GM23338 (cell line): Measurements from ENCODE around the gene NFRKB.

Experiments used
- CREB1 ChIP-seq: fragments of 250-450 bp; sonication (Bioruptor Pico); IDR thresholded peaks from 2 replicates; pipeline ENCODE4 v1.5.0; 2020; ENCODE audit warnings: low read depth, mild to moderate bottlenecking, moderate library complexity
- EZH2 ChIP-seq: fragments of 200-600 bp; sonication (generic); IDR thresholded peaks from one replicate; pipeline ENCODE4 v1.8.0; 2017; ENCODE audit warnings: antibody characterized with exemption, mild to moderate bottlenecking, low read depth; ENCODE audit not compliant: unreplicated experiment
- EZH2phosphoT487 ChIP-seq: fragments of 200-600 bp; sonication (generic); IDR thresholded peaks from one replicate; pipeline ENCODE4 v1.8.1; 2018; ENCODE audit warnings: antibody characterized with exemption; ENCODE audit not compliant: unreplicated experiment
- JUNB ChIP-seq: IDR thresholded peaks from one replicate; pipeline ENCODE4 v1.6.1; 2016; ENCODE audit warnings: antibody characterized with exemption; ENCODE audit not compliant: unreplicated experiment
- NANOG ChIP-seq: IDR thresholded peaks from 2 replicates; pipeline ENCODE4 v1.6.1; 2016; ENCODE audit warnings: antibody characterized with exemption, borderline replicate concordance
- POLR2AphosphoS5 ChIP-seq: IDR thresholded peaks from 2 replicates; pipeline ENCODE4 v1.6.1; 2016; ENCODE audit warnings: antibody characterized with exemption, low read depth
- ZNF114 ChIP-seq: fragments of 250-450 bp; sonication (Bioruptor Pico); IDR thresholded peaks from 2 replicates; pipeline ENCODE4 v1.5.0; 2020; ENCODE audit warnings: mild to moderate bottlenecking, moderate library complexity
- ZNF331 ChIP-seq: fragments of 250-450 bp; sonication (Bioruptor Pico); IDR thresholded peaks from 2 replicates; pipeline ENCODE4 v1.5.0; 2020; ENCODE audit warnings: low read depth, mild to moderate bottlenecking, moderate library complexity
- TF ChIP-seq, protein P1 (sequence below): IDR thresholded peaks from one replicate; pipeline ENCODE4 v1.6.1; 2018; ENCODE audit warnings: antibody characterized with exemption; ENCODE audit not compliant: unreplicated experiment
- TF ChIP-seq, protein P2 (sequence below), 2 experiments: fragments of 200-600 bp in 1 of 2; sonication (generic) in 1 of 2; conservative IDR thresholded peaks; 2 replicates each; pipeline versions ENCODE4 v1.5.1 to v1.6.1; 2016 to 2017; ENCODE audit warnings: antibody characterized with exemption in 2 of 2, low read depth in 2 of 2, mild to moderate bottlenecking in 2 of 2, moderate library complexity in 1 of 2
- TF ChIP-seq, protein P3 (sequence below): IDR thresholded peaks from 2 replicates; pipeline ENCODE4 v1.6.1; 2016; ENCODE audit warnings: antibody characterized with exemption
- TF ChIP-seq, protein P4 (sequence below): fragments of 250-450 bp; sonication (Bioruptor Pico); IDR thresholded peaks from 2 replicates; pipeline ENCODE4 v1.5.0; 2020; ENCODE audit warnings: mild to moderate bottlenecking, moderate library complexity

DNA sequence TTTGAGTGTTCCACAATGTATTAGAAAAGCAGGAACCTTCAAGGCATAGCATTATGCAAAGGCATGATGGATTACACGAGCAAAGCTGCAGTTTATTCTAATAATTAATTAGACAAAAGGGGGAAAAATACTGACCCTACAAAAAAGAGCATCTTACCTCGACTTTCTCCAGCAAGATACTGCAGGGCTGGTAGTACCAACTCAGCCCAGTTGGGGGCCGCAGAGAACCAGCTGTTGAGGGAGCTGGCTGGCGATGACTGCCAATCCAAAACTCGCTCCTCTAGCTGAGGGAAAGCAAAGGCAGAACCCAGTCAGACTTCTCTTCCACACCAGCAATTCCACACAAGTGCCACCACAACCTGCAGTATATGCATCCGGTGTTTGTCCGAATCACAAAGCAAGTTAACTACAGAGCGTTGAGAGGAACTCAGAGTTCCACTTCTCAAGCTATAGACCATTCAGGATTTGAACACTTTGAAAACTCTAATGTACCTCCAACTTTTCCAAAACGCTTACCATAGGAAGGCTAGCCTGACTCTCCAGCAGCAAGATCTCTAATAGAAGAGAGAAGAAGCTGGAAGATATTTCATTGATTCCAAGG is 13.7 kb downstream of the NFRKB start:
- TF ChIP-seq, protein P1, sequence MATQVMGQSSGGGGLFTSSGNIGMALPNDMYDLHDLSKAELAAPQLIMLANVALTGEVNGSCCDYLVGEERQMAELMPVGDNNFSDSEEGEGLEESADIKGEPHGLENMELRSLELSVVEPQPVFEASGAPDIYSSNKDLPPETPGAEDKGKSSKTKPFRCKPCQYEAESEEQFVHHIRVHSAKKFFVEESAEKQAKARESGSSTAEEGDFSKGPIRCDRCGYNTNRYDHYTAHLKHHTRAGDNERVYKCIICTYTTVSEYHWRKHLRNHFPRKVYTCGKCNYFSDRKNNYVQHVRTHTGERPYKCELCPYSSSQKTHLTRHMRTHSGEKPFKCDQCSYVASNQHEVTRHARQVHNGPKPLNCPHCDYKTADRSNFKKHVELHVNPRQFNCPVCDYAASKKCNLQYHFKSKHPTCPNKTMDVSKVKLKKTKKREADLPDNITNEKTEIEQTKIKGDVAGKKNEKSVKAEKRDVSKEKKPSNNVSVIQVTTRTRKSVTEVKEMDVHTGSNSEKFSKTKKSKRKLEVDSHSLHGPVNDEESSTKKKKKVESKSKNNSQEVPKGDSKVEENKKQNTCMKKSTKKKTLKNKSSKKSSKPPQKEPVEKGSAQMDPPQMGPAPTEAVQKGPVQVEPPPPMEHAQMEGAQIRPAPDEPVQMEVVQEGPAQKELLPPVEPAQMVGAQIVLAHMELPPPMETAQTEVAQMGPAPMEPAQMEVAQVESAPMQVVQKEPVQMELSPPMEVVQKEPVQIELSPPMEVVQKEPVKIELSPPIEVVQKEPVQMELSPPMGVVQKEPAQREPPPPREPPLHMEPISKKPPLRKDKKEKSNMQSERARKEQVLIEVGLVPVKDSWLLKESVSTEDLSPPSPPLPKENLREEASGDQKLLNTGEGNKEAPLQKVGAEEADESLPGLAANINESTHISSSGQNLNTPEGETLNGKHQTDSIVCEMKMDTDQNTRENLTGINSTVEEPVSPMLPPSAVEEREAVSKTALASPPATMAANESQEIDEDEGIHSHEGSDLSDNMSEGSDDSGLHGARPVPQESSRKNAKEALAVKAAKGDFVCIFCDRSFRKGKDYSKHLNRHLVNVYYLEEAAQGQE, result no peak
- TF ChIP-seq, protein P2, sequence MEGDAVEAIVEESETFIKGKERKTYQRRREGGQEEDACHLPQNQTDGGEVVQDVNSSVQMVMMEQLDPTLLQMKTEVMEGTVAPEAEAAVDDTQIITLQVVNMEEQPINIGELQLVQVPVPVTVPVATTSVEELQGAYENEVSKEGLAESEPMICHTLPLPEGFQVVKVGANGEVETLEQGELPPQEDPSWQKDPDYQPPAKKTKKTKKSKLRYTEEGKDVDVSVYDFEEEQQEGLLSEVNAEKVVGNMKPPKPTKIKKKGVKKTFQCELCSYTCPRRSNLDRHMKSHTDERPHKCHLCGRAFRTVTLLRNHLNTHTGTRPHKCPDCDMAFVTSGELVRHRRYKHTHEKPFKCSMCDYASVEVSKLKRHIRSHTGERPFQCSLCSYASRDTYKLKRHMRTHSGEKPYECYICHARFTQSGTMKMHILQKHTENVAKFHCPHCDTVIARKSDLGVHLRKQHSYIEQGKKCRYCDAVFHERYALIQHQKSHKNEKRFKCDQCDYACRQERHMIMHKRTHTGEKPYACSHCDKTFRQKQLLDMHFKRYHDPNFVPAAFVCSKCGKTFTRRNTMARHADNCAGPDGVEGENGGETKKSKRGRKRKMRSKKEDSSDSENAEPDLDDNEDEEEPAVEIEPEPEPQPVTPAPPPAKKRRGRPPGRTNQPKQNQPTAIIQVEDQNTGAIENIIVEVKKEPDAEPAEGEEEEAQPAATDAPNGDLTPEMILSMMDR (conservative IDR thresholded peaks at IDR 0.05; ENCODE audit: low read depth in 2 of 2), result peak; percentile 59 to 66
- TF ChIP-seq ZNF331 (CRISPR knock-in tag) (no peak), EZH2phosphoT487 (no peak), EZH2 (no peak), POLR2AphosphoS5 (no peak), CREB1 (CRISPR knock-in tag) (no peak), JUNB (no peak), ZNF114 (CRISPR knock-in tag) (no peak), NANOG (no peak)
- TF ChIP-seq, protein P3, sequence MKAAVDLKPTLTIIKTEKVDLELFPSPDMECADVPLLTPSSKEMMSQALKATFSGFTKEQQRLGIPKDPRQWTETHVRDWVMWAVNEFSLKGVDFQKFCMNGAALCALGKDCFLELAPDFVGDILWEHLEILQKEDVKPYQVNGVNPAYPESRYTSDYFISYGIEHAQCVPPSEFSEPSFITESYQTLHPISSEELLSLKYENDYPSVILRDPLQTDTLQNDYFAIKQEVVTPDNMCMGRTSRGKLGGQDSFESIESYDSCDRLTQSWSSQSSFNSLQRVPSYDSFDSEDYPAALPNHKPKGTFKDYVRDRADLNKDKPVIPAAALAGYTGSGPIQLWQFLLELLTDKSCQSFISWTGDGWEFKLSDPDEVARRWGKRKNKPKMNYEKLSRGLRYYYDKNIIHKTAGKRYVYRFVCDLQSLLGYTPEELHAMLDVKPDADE, result no peak
- TF ChIP-seq, protein P4, sequence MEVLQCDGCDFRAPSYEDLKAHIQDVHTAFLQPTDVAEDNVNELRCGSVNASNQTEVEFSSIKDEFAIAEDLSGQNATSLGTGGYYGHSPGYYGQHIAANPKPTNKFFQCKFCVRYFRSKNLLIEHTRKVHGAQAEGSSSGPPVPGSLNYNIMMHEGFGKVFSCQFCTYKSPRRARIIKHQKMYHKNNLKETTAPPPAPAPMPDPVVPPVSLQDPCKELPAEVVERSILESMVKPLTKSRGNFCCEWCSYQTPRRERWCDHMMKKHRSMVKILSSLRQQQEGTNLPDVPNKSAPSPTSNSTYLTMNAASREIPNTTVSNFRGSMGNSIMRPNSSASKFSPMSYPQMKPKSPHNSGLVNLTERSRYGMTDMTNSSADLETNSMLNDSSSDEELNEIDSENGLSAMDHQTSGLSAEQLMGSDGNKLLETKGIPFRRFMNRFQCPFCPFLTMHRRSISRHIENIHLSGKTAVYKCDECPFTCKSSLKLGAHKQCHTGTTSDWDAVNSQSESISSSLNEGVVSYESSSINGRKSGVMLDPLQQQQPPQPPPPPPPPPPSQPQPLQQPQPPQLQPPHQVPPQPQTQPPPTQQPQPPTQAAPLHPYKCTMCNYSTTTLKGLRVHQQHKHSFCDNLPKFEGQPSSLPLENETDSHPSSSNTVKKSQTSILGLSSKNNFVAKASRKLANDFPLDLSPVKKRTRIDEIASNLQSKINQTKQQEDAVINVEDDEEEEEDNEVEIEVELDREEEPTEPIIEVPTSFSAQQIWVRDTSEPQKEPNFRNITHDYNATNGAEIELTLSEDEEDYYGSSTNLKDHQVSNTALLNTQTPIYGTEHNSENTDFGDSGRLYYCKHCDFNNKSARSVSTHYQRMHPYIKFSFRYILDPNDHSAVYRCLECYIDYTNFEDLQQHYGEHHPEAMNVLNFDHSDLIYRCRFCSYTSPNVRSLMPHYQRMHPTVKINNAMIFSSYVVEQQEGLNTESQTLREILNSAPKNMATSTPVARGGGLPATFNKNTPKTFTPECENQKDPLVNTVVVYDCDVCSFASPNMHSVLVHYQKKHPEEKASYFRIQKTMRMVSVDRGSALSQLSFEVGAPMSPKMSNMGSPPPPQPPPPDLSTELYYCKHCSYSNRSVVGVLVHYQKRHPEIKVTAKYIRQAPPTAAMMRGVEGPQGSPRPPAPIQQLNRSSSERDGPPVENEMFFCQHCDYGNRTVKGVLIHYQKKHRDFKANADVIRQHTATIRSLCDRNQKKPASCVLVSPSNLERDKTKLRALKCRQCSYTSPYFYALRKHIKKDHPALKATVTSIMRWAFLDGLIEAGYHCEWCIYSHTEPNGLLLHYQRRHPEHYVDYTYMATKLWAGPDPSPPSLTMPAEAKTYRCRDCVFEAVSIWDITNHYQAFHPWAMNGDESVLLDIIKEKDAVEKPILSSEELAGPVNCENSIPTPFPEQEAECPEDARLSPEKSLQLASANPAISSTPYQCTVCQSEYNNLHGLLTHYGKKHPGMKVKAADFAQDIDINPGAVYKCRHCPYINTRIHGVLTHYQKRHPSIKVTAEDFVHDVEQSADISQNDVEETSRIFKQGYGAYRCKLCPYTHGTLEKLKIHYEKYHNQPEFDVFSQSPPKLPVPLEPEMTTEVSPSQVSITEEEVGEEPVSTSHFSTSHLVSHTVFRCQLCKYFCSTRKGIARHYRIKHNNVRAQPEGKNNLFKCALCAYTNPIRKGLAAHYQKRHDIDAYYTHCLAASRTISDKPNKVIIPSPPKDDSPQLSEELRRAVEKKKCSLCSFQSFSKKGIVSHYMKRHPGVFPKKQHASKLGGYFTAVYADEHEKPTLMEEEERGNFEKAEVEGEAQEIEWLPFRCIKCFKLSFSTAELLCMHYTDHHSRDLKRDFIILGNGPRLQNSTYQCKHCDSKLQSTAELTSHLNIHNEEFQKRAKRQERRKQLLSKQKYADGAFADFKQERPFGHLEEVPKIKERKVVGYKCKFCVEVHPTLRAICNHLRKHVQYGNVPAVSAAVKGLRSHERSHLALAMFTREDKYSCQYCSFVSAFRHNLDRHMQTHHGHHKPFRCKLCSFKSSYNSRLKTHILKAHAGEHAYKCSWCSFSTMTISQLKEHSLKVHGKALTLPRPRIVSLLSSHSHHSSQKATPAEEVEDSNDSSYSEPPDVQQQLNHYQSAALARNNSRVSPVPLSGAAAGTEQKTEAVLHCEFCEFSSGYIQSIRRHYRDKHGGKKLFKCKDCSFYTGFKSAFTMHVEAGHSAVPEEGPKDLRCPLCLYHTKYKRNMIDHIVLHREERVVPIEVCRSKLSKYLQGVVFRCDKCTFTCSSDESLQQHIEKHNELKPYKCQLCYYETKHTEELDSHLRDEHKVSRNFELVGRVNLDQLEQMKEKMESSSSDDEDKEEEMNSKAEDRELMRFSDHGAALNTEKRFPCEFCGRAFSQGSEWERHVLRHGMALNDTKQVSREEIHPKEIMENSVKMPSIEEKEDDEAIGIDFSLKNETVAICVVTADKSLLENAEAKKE, result no peak
